Stimulated activated CD8-positive, alpha-beta memory T cell treated with anti-CD3 and anti-CD28 coated beads, Interleukin-15, amount 100 ng/mL, for 48 hours (primary cell): ENCODE data around the gene SF3B6.

Source experiments
- DNase-seq, 2 donors: peaks; one replicate each; pipeline ENCODE4 v3.0.0-alpha.2; 2020; ENCODE audit warnings: low read depth in 2 of 2

Gene SF3B6

GRCh38 chr2:24019729-24020128 lies 56.4 kb downstream of the SF3B6 start:
- DNase-seq: no peak

- no peak for DNase-seq
These were observed 57.9 kb downstream of the SF3B6 start for GRCh38 chr2:24018241-24018640.

GRCh38 chr2:24017711-24018110 lies 58.4 kb downstream of the SF3B6 start:
- DNase-seq: no peak
